Breast epithelium (tissue), 4 donors: ENCODE measurements around the gene ZFHX3. TPM values are rescaled to one million over a fixed set of nuclear protein-coding genes. Genes with fewer than 3 reads are reported as not detected.

ENCODE experiments used
- DNase-seq, 2 donors: peaks; one replicate each; pipeline ENCODE4 v3.0.0-alpha.2; 2019; ENCODE audit warnings: low spot score in 2 of 2
- H3K27ac ChIP-seq, 2 donors: fragments of 200-600 bp; sonication (generic) in 1 of 2; one replicate each; pipeline ENCODE4 v1.5.1; 2016 to 2019; ENCODE audit warnings: mild to moderate bottlenecking in 1 of 2
- H3K27me3 ChIP-seq, 2 donors: fragments of 200-600 bp; sonication (generic) in 1 of 2; one replicate each; pipeline versions ENCODE4 v1.5.1 to v1.6.0; 2017 to 2019; ENCODE audit warnings: control low read depth in 1 of 2, mild to moderate bottlenecking in 1 of 2
- H3K36me3 ChIP-seq: fragments of 200-600 bp; one replicate; pipeline ENCODE4 v1.5.1; 2019
- H3K4me1 ChIP-seq, 2 donors: fragments of 200-600 bp; sonication (generic); one replicate each; pipeline ENCODE4 v1.5.1; 2016 to 2019; ENCODE audit warnings: control low read depth in 1 of 2
- H3K4me3 ChIP-seq, 3 donors: fragments of 200-600 bp; sonication (generic); 1 replicate in 2 of 3; 2 replicates in 1 of 3; pipeline ENCODE4 v1.5.1; 2016 to 2019; ENCODE audit warnings: mild to moderate bottlenecking in 3 of 3, moderate library complexity in 2 of 3
- H3K9me3 ChIP-seq, 2 donors: fragments of 200-600 bp; sonication (generic) in 1 of 2; one replicate each; pipeline ENCODE4 v1.5.1; 2016 to 2019; ENCODE audit warnings: control low read depth in 1 of 2
- POLR2A ChIP-seq: fragments of 450-650 bp; IDR thresholded peaks from one replicate; pipeline ENCODE4 v1.6.1; 2016; ENCODE audit warnings: antibody characterized with exemption, mild to moderate bottlenecking, moderate library complexity
- POLR2AphosphoS5 ChIP-seq, 3 donors: sonication (generic); formaldehyde crosslinking; IDR thresholded peaks; one replicate each; pipeline ENCODE4 v1.6.1; 2017; ENCODE audit warnings: antibody characterized with exemption in 3 of 3
- intact Hi-C: fragments of 100-400 bp; cut with DNase I; formaldehyde crosslinking; loops from one replicate; pipeline ENCODE4 v1.15.1; 2023; ENCODE audit warnings: low total_unique reads
- total RNA-seq, 3 donors: library from RNA; depleted of rRNA; stranded (reverse); fragments of >200 nt; gene quantifications; one replicate each; pipeline ENCODE4 v1.1.0, GENCODE V29; 2016
- TF ChIP-seq, protein P1 (sequence below), 3 donors: fragments of 450-650 bp; IDR thresholded peaks; one replicate each; pipeline ENCODE4 v1.5.1; 2016 to 2017; ENCODE audit warnings: antibody characterized with exemption in 3 of 3, mild to moderate bottlenecking in 3 of 3, moderate library complexity in 3 of 3

ZFHX3 gene
- total RNA-seq, 3 donors from 2014 or later = 10.8 to 36.0 (median 11.8) TPM

DNA sequence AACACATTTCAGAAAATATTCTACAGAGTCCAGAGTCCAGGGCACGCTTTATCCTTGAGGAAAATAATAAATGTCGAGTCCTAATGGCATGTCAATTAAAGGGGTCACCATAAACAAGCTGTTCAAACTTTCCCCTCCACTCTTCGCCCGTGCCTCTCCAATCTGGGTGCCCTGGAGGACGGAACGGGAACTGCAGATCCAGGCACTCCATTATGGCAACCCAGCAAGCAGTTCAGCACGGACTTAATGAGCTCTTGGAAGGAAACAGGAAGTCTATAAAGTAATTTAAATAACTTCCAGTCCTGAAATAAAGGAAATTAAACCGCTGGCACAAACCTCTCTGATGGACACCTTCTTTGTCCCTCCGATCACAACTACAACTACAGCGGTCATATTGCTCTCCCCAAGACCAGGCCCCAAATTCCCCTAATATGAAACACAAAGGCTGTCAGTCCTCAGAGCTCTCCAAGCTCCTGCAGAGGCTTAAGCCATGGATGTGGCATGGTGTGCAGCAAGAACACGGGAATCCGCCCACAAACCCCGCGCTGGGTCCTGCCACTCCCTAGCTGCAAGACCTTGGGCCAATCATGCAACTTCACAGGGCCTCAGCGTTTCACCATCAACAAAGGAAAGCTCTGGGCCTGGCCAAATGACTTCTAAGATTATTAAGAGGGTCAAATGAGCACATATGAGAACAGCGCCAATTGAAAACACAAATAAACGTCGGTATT lies 52.6 kb downstream of the ZFHX3 start:
- Histone ChIP-seq H3K27me3 (no peaks in the 10 kb centered on the region), H3K27ac (peak overlapping the region in 1 of 2 donors; percentile 18), H3K9me3 (no peaks in the 10 kb centered on the region), H3K4me1 (peaks cover 0 to 9% of the 10 kb centered on the region in 2 donors), H3K36me3 (no peaks in the 10 kb centered on the region), H3K4me3 (no peak overlapping the region)
- intact Hi-C loops = no loop called here
- DNase-seq = no peak
- TF ChIP-seq POLR2A (no peak), POLR2AphosphoS5 (IDR thresholded peaks at IDR 0.05) (no peak)
- TF ChIP-seq, protein P1, sequence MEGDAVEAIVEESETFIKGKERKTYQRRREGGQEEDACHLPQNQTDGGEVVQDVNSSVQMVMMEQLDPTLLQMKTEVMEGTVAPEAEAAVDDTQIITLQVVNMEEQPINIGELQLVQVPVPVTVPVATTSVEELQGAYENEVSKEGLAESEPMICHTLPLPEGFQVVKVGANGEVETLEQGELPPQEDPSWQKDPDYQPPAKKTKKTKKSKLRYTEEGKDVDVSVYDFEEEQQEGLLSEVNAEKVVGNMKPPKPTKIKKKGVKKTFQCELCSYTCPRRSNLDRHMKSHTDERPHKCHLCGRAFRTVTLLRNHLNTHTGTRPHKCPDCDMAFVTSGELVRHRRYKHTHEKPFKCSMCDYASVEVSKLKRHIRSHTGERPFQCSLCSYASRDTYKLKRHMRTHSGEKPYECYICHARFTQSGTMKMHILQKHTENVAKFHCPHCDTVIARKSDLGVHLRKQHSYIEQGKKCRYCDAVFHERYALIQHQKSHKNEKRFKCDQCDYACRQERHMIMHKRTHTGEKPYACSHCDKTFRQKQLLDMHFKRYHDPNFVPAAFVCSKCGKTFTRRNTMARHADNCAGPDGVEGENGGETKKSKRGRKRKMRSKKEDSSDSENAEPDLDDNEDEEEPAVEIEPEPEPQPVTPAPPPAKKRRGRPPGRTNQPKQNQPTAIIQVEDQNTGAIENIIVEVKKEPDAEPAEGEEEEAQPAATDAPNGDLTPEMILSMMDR (IDR thresholded peaks at IDR 0.05) = no peak

DNA sequence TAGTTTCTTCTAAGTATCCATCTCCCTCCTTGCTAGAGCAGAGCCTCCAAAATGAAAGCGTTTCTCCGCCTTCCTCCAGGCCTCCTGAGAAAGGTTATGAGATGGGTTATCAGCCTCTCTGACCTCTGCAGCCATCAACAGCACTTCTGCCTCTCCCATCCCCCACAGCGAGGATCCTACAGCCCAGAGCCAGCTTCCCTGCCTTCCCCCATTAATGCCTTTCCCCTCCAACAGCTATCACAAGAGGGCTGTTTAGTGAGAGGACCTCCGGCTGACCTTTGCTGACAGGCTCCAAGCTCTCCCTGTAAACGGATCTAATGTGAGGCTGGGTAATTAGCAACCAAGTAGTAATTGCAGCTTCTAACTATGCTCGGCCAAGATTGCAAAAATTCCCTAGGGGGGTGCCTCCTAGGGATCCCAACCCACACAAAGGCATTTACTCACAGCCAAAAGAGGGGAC lies 55.8 kb downstream of the ZFHX3 start:
- no peaks in the 10 kb centered on the region for H3K36me3 ChIP-seq
- no peaks in the 10 kb centered on the region for H3K9me3 ChIP-seq
- no peak overlapping the region for H3K4me3 ChIP-seq
- no peaks in the 10 kb centered on the region for H3K27me3 ChIP-seq
- DNase-seq = no peak
- TF ChIP-seq POLR2AphosphoS5 (IDR thresholded peaks at IDR 0.05) (no peak), POLR2A (no peak)
- TF ChIP-seq, protein P1 (IDR thresholded peaks at IDR 0.05) = no peak
- H3K27ac ChIP-seq = no peak overlapping the region
- intact Hi-C loops = no loop called here
- H3K4me1 ChIP-seq = no peaks in the 10 kb centered on the region

DNA sequence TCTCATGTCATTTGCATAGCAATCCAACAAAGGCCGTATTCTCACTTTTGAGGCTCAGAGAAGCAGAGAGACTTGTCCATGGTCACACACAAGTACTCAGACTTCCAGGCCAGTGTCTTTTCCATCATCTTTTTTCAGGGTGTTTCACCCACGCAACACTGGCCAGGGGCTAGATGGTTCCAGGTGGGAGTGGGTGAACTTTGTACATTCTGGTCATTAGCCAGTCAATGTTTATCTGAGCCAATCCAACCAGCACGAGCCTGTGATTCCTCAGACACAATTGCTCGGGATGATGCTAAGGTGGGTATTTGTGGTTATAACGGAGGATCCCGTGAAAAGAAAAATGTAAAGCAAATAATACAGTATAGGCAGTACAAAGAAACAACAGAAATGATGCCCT lies 56.3 kb downstream of the ZFHX3 start:
- intact Hi-C loops = no loop called here
- Histone ChIP-seq H3K9me3 (no peaks in the 10 kb centered on the region), H3K27ac (no peak overlapping the region), H3K27me3 (no peaks in the 10 kb centered on the region), H3K4me3 (no peak overlapping the region), H3K4me1 (no peaks in the 10 kb centered on the region), H3K36me3 (no peaks in the 10 kb centered on the region)
- no peak for DNase-seq
- TF ChIP-seq POLR2A = no peak
- TF ChIP-seq, protein P1 (IDR thresholded peaks at IDR 0.05) = no peak
- no peak for TF ChIP-seq POLR2AphosphoS5 (IDR thresholded peaks at IDR 0.05)

DNA sequence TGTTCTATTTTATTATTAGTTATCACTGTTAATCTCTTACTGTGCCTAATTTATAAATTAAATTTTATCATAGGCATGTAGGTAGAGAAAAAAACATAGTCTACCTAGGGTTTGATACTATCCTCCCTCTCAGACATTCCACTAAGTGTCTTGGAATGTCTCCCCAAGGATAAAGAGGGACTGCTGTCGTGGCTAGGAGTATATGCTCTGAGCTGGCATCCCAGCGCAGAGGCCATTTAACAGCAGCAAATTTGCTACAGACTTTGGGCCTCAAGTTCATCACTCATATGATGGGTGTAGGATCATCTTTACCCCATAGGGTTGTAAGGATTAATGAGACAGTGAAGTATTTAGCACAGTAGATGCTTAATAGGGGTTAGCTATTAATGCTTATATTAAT lies 56.7 kb downstream of the ZFHX3 start:
- intact Hi-C loops = no loop called here
- Histone ChIP-seq H3K4me3 (no peak overlapping the region), H3K27me3 (no peaks in the 10 kb centered on the region), H3K4me1 (no peaks in the 10 kb centered on the region), H3K27ac (no peak overlapping the region), H3K9me3 (no peaks in the 10 kb centered on the region), H3K36me3 (no peaks in the 10 kb centered on the region)
- TF ChIP-seq POLR2A = no peak
- TF ChIP-seq, protein P1 (IDR thresholded peaks at IDR 0.05) = no peak
- TF ChIP-seq POLR2AphosphoS5 (IDR thresholded peaks at IDR 0.05) = no peak
- DNase-seq = no peak

DNA sequence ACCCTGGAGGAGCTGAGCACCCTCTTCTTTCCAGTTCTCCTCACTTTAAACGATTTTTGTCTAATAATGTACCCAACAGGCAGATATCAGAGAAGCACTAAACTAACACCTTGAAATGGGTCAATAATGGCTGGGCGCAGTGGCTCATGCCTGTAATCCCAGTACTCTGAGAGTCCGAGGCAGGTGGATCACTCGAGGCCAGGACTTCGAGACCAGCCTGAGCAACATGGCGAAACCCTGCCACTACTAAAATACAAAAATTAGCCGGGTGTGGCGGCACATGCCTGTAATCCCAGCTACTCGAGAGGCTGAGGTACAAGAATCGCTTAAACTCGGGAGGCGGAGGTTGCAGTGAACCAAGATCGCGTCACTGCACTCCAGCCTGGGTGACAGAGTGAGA lies 57.4 kb downstream of the ZFHX3 start:
- Histone ChIP-seq H3K4me3 (peak overlapping the region in 2 of 3 donors; percentile 10 to 39), H3K27me3 (no peaks in the 10 kb centered on the region), H3K27ac (peak overlapping the region; percentile 70 to 80), H3K4me1 (no peaks in the 10 kb centered on the region), H3K36me3 (no peaks in the 10 kb centered on the region), H3K9me3 (no peaks in the 10 kb centered on the region)
- intact Hi-C loops = no loop called here
- TF ChIP-seq POLR2A (no peak), POLR2AphosphoS5 (IDR thresholded peaks at IDR 0.05) (no peak)
- TF ChIP-seq, protein P1 (IDR thresholded peaks at IDR 0.05) = no peak
- DNase-seq = no peak
